Panc1 (cell line): ENCODE measurements around the gene THADA. TPM values are rescaled to one million over a fixed set of nuclear protein-coding genes. Genes with fewer than 3 reads are reported as not detected.

Experiments
- ATAC-seq: fragments of 200-7000 bp; cut with Tn5 transposase; 2 replicates; pipeline ENCODE4 v1.9.1; 2020; ENCODE audit warnings: mild to moderate bottlenecking, moderate library complexity
- BruUV-seq: library from RNA; stranded (reverse); fragments of 400-500 nt; replicated peaks from 2 replicates; lab custom pipeline; 2021; lab: Mats Ljungman, UMichigan
- CTCF ChIA-PET: fragments of 300-600 bp; sonication (Branson Sonifier 250); formaldehyde crosslinking; loops from one replicate; lab custom pipeline; 2022; ENCODE audit warnings: antibody characterized with exemption; lab: Charles Lee
- POLR2A ChIA-PET: fragments of 300-600 bp; sonication (Branson Sonifier 250); formaldehyde crosslinking; loops from one replicate; lab custom pipeline; 2022; ENCODE audit warnings: antibody characterized with exemption; lab: Charles Lee
- DNase-seq: peaks from one replicate; pipeline ENCODE4 v3.0.0-alpha.2; 2010; ENCODE audit warnings: low read depth, low spot score
- H3K27ac ChIP-seq: 2 replicates; pipeline ENCODE4 v1.5.1; 2011; ENCODE audit warnings: mild to moderate bottlenecking, low read length, inconsistent platforms
- H3K27me3 ChIP-seq: fragments of 200-500 bp; sonication (Bioruptor generic); 2 replicates; pipeline ENCODE4 v1.6.0; 2014; ENCODE audit warnings: low read length, inconsistent platforms; ENCODE audit not compliant: control insufficient read depth, insufficient read depth
- H3K36me3 ChIP-seq: fragments of 200-500 bp; sonication (Bioruptor generic); 2 replicates; pipeline ENCODE4 v1.5.1; 2014; ENCODE audit warnings: inconsistent platforms, mild to moderate bottlenecking, low read length, moderate library complexity; ENCODE audit not compliant: control insufficient read depth, insufficient read depth
- H3K4me1 ChIP-seq: 2 replicates; pipeline ENCODE4 v1.5.1; 2011; ENCODE audit warnings: inconsistent platforms, mild to moderate bottlenecking, low read length, moderate library complexity; ENCODE audit not compliant: control insufficient read depth, insufficient read depth
- H3K4me3 ChIP-seq, 2 experiments: 2 replicates each; pipeline ENCODE4 v1.5.1; 2011 to 2012; ENCODE audit warnings: low read depth in 2 of 2, low read length in 2 of 2, mild to moderate bottlenecking in 2 of 2, inconsistent platforms in 1 of 2, moderate library complexity in 1 of 2
- H3K9me3 ChIP-seq: fragments of 200-500 bp; sonication (Bioruptor generic); 2 replicates; pipeline ENCODE4 v1.5.1; 2014; ENCODE audit warnings: low read depth, mild to moderate bottlenecking, inconsistent platforms, low read length, moderate library complexity; ENCODE audit not compliant: control insufficient read depth, insufficient read depth
- CTCF ChIP-seq: fragments of 450-650 bp; IDR thresholded peaks from 2 replicates; pipeline ENCODE4 v1.5.1; 2017; ENCODE audit warnings: mild to moderate bottlenecking
- POLR2AphosphoS5 ChIP-seq: IDR thresholded peaks from 2 replicates; pipeline ENCODE4 v1.6.1; 2012; ENCODE audit warnings: mild to moderate bottlenecking, low read depth, low read length, moderate library complexity
- REST ChIP-seq, 2 experiments: IDR thresholded peaks; 2 replicates each; pipeline ENCODE4 v1.6.1; 2011 to 2012; ENCODE audit warnings: low read depth in 2 of 2, control low read depth in 1 of 2, low read length in 1 of 2, mild to moderate bottlenecking in 1 of 2, moderate library complexity in 1 of 2; ENCODE audit not compliant: insufficient read depth in 1 of 2
- SIN3A ChIP-seq: IDR thresholded peaks from 2 replicates; pipeline ENCODE4 v1.6.1; 2012; ENCODE audit warnings: low read depth, mild to moderate bottlenecking, low read length, moderate library complexity, borderline replicate concordance; ENCODE audit not compliant: insufficient read depth
- TCF7L2 ChIP-seq: IDR thresholded peaks from 2 replicates; pipeline ENCODE4 v1.6.1; 2011; ENCODE audit warnings: mild to moderate bottlenecking, low read depth, low read length, inconsistent platforms
- in situ Hi-C: cut with HindIII; loops from 2 replicates; pipeline ENCODE4 v1.10.0; 2016; ENCODE audit warnings: low sequenced_read_pairs, low pct_unique_long_range_greater_than_20kb
- intact Hi-C: fragments of 100-400 bp; cut with micrococcal nuclease; formaldehyde crosslinking; loops from one replicate; pipeline ENCODE4 v1.10.0; 2022; ENCODE audit not compliant: unreplicated experiment
- total RNA-seq: library from RNA; stranded (reverse); gene quantifications from one replicate; pipeline ENCODE4 v1.2.1, GENCODE V29; 2021; ENCODE audit not compliant: unreplicated experiment

Gene THADA
- total RNA-seq, 1 experiment from 2014 or later, result 37.2 TPM

GRCh38 chr2:43219383-43220228 lies 376.2 kb downstream of the THADA start:
- CTCF ChIA-PET, result interaction anchor here (0.6 to 0.7 kb wide), 3 partner anchors 250 to 645 kb away, joined by 3 to 9 read pairs (median 4); no protein-coding TSS in a partner anchor
- Histone ChIP-seq H3K9me3 (no peaks in the 10 kb centered on the region), H3K27me3 (no peaks in the 10 kb centered on the region), H3K4me3 (peak overlapping the region; percentile 66 to 90), H3K4me1 (peaks cover 47% of the 10 kb centered on the region), H3K27ac (peak overlapping the region; percentile 91), H3K36me3 (peaks cover 9% of the 10 kb centered on the region; the same call in 1 of the 2 replicates)
- POLR2A ChIA-PET, result interaction anchor here (0.6 to 0.7 kb wide), 2 partner anchors 23 to 25 kb away, joined by 3 to 5 read pairs; no protein-coding TSS in a partner anchor
- in situ Hi-C loops, result no loop called here
- TSS peak; percentile 91 for BruUV-seq
- ATAC-seq, result peak; percentile 86
- TF ChIP-seq SIN3A (0 out of 2 replicates have a peak, but pooled peaks have one; percentile 49), POLR2AphosphoS5 (peak; percentile 79), TCF7L2 (no peak), REST (IDR thresholded peaks at IDR 0.05; ENCODE audit: insufficient read depth in 1 of 2, low read depth in 2 of 2, low read length in 1 of 2) (no peak), CTCF (no peak)
- intact Hi-C loops, result loop anchor here (5.0 to 10.0 kb wide), 2 partner anchors 195 to 242 kb away; no protein-coding TSS in a partner anchor
- DNase-seq, result peak; percentile 77

- CTCF ChIA-PET, result interaction anchor here (0.6 kb wide), 1 partner anchor 87 kb away, joined by 3 read pairs; no protein-coding TSS in a partner anchor
- no TSS peak for BruUV-seq
- ATAC-seq, result no peak
Observed at GRCh38 chr2:43218702-43219382, 377.0 kb downstream of the THADA start.

More at GRCh38 chr2:43218702-43219382, 377.0 kb downstream of the THADA start:
- TF ChIP-seq POLR2AphosphoS5 (no peak), REST (IDR thresholded peaks at IDR 0.05; ENCODE audit: insufficient read depth in 1 of 2, low read depth in 2 of 2, low read length in 1 of 2) (no peak), SIN3A (no peak), CTCF (no peak), TCF7L2 (no peak)
- Histone ChIP-seq H3K9me3 (no peaks in the 10 kb centered on the region), H3K27me3 (no peaks in the 10 kb centered on the region), H3K36me3 (peaks cover 9% of the 10 kb centered on the region; the same call in 1 of the 2 replicates), H3K4me1 (peaks cover 47% of the 10 kb centered on the region), H3K4me3 (peak overlapping the region in 1 of 2 experiments; percentile 66; a peak in 2 of 4 replicates), H3K27ac (peak overlapping the region; percentile 91)
- no peak for DNase-seq
- intact Hi-C loops, result no loop called here
- in situ Hi-C loops, result no loop called here
- POLR2A ChIA-PET, result interaction anchor here (0.7 kb wide), 1 partner anchor 117 kb away, joined by 3 read pairs; no protein-coding TSS in a partner anchor
